Amniotic epithelial cell (primary cell): ENCODE measurements around the gene DTWD2.
A peak's percentile ranks its signal among the peaks of the same experiment; 100 is the strongest.

Experiments used
- DNase-seq: peaks from one replicate; pipeline ENCODE4 v3.0.0-alpha.2; 2010; ENCODE audit warnings: low read depth

The DTWD2 gene, protein sequence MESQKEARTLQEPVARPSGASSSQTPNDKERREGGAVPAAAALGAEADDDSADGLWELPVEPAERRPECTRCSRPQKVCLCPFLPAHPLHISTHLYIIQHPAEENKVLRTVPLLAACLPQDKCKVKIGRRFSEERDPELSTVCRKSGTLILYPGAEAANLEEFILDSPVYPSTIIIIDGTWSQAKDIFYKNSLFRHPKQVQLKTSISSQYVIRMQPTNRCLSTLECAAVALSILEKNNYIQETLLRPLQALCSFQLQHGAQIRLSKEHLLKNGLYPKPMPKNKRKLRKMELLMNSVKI

DNA sequence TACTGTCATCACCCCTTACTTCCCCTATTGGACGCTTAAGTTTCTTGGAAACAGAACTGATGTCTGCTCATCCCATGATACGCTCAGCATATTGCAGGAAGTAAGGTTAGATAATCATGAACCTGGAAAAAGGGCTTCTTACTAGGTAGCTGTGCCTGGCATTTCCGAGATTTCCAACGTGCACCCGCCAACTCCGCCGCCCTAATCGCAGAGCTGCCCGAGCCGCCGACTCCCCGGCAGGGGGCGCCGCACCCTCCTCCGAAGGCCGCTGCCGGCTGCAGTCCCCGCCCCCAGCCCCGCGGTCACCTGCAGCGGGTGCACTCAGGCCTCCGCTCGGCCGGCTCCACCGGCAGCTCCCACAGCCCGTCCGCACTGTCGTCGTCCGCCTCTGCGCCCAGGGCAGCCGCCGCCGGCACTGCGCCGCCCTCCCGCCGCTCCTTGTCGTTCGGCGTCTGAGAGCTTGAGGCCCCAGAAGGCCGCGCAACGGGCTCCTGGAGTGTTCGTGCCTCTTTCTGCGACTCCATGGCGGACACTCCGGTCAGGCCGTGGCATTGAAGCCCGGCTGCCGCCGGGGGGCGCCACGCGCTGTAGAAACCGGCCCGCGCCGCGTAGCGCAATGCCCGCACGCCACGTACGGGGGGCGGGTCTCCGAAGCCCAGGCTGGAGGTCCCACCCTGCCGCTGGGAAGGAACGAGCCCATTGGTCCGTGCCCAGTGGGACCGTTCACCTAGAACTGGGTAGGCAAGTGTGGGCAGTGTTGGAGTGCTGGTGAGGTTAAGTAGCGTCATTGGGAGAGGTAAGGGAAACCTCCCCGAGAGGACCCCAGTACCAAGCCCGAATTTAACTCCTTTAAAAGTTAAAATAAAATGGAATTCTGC lies at the start of gene DTWD2:
Gene DTWD2, minus strand, starts transcription at position 560 of the 878 bp plus-strand sequence. Its CDS starts 36 bp downstream, at position 524.
- DNase-seq, result peak; percentile 85

GRCh38 chr5:119037496-119038215 lies 49.3 kb upstream of the DTWD2 start:
- peak; percentile 32 for DNase-seq

- peak; percentile 77 for DNase-seq
These were observed 47.9 kb upstream of the DTWD2 start for GRCh38 chr5:119036101-119036762.

GRCh38 chr5:119033135-119033534 lies 44.8 kb upstream of the DTWD2 start:
- DNase-seq, result no peak

DNA sequence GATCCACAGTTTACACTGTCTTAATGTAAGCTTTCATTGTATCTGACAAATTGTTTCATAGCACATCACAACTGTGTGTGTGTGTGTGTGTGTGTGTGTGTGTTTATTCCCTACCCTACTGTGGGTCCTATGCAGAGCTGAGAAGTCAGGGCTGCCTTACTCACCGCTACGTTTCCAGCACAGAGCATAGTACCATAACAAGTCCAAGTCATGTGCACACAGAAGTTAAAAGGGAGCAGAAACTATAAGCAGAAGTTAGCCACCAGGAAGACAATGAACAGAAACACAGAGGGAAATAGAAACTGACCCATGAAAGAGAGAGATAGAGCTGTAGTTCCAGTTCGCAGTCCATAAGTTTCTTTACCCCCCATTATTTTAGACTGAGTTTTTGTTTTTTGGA lies 44.3 kb upstream of the DTWD2 start:
- no peak for DNase-seq

GRCh38 chr5:119031905-119032304 lies 43.6 kb upstream of the DTWD2 start:
- DNase-seq, result peak; percentile 23

DNA sequence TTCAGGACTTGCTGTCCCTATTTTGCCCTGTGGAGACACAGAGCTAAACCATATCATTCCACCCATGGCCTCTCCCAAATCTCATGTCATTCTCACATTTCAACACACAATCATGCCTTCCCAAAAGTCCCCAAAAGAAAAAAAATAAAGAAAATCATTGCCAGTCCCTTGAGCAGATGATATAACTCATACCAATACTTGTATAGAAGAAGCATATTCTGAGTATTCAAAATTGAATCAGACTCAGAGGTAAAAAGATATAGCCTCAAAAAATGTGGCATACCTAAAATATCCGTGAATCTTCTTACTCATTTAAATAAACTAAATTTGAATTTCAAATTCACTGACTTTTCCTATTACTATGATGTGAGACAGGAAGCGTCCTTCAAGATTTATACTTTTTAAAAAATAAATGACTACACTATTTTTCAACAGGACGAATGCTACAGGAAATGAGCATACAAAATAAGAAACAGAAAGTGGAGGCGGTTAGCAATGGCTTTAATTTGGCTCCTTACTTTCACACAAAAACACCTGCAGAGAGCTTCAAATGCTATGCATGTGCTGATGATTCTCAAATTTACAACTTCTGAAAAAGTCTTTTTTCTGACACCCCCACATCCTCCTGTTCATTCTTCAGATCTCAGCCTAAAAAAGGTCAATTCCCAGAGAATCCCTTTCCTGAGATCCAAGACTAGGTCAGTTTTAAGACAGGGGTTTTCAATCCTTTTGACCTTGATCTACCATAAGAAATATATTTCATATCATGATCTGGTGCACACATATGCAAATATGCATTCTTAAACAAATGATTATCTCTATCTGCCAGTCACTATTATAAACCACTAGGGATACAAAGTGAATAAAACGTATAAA lies 42.9 kb upstream of the DTWD2 start:
- no peak for DNase-seq

- DNase-seq, result no peak
These were observed 40.2 kb upstream of the DTWD2 start for GRCh38 chr5:119028575-119028974.

GRCh38 chr5:119022773-119023172 lies 34.4 kb upstream of the DTWD2 start:
- no peak for DNase-seq

- peak; percentile 54 for DNase-seq
These were observed 33.8 kb upstream of the DTWD2 start for GRCh38 chr5:119022017-119022745.

GRCh38 chr5:119021149-119021732 lies 32.9 kb upstream of the DTWD2 start:
- no peak for DNase-seq

- no peak for DNase-seq
These were observed 31.6 kb upstream of the DTWD2 start for GRCh38 chr5:119019949-119020348.

- no peak for DNase-seq
These were observed 31.2 kb upstream of the DTWD2 start for GRCh38 chr5:119019501-119019900.

DNA sequence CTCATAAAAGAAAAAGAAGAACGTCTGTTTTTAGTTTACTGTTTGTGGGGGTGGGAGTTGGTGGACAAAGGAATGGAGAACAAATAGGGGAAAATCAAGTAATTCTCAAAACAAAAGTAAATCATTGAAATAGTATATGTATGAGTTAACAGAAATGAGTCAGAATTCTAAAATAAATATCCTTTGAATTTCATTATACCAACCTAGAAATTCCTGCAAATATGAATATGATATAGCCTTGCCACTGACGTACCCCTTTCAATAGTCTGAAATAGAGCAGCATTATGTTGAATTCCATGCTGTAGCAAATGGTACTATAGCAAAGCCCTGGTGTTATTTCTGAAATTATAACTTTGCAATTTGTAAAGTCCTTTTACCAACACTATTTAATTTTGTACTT lies 29.6 kb upstream of the DTWD2 start:
- DNase-seq, result no peak

GRCh38 chr5:119016125-119016774 lies 27.9 kb upstream of the DTWD2 start:
- no peak for DNase-seq

GRCh38 chr5:119011186-119011585 lies 22.8 kb upstream of the DTWD2 start:
- no peak for DNase-seq

- no peak for DNase-seq
These were observed 21.9 kb upstream of the DTWD2 start for GRCh38 chr5:119010206-119010605.

- DNase-seq, result no peak
These were observed 20.8 kb upstream of the DTWD2 start for GRCh38 chr5:119009131-119009530.

DNA sequence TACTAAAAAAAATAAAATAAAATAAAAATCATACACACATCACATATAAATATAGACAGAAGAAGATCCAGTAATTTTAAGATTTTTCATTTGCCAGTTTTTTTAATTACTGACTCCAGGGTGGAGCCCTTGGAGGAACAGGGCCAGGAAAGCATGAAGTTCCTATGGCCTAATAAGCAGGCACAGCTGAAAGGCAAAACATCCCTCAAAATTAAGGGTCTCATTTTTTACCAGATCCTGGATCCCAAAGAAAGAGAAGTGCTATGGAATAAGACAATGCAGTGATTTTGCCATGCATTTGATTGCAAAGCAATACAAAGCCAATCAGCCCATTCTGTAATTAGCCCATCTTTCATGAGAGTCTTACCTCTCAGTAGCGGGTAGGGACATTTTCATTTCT lies 11.3 kb upstream of the DTWD2 start:
- no peak for DNase-seq
